ENCODE results near the gene ZMIZ2. TPM values are rescaled to one million over a fixed set of nuclear protein-coding genes. Genes with fewer than 3 reads are reported as not detected.

ZMIZ2 gene
- total and polyA plus RNA-seq, 4 donors, result 4.4 to 11.6 (median 7.7) TPM

GRCh38 chr7:44762726-44763522 lies 14.3 kb downstream of the ZMIZ2 start:
- Histone ChIP-seq H3K27ac (ENCODE audit: low read depth in 1 of 2, low read length in 2 of 2) (no peak overlapping the region), H3K36me3 (ENCODE audit: control insufficient read depth in 4 of 4, insufficient read depth in 3 of 4, low read depth in 1 of 4, low read length in 3 of 4) (peaks cover 12 to 76% (median 20%) of the 10 kb centered on the region in 4 donors), H3K9me3 (ENCODE audit: control insufficient read depth in 4 of 4, low read length in 3 of 4) (no peaks in the 10 kb centered on the region), H3K9ac (ENCODE audit: low read depth in 1 of 2, low read length in 2 of 2) (no peak overlapping the region), H3K4me3 (ENCODE audit: low read depth in 1 of 3, low read length in 3 of 3) (no peak overlapping the region), H3K27me3 (ENCODE audit: control insufficient read depth in 4 of 4, insufficient read depth in 4 of 4, low read length in 3 of 4) (no peaks in the 10 kb centered on the region), H3K4me1 (ENCODE audit: control insufficient read depth in 4 of 4, insufficient read depth in 4 of 4, low read length in 3 of 4) (peaks cover 3 to 34% (median 26%) of the 10 kb centered on the region in 4 donors)
- 97% methylated on average over 20 of the region's 20 CpGs for WGBS
- TF ChIP-seq RAD21 (IDR thresholded peaks at IDR 0.05) (no peak), EGR1 (IDR thresholded peaks at IDR 0.05; ENCODE audit: low read depth in 2 of 2) (no peak), ATF3 (IDR thresholded peaks at IDR 0.05) (no peak), FOXA2 (IDR thresholded peaks at IDR 0.05) (no peak), HNF4A (conservative IDR thresholded peaks at IDR 0.05) (no peak), GABPA (IDR thresholded peaks at IDR 0.05 in 1 of 2, conservative IDR thresholded peaks at IDR 0.05 in 1 of 2) (no peak), YY1 (IDR thresholded peaks at IDR 0.05) (no peak), SP1 (IDR thresholded peaks at IDR 0.05) (no peak), ZBTB33 (IDR thresholded peaks at IDR 0.05) (no peak), FOXA1 (IDR thresholded peaks at IDR 0.05) (no peak), RXRA (IDR thresholded peaks at IDR 0.05) (no peak), JUND (IDR thresholded peaks at IDR 0.05) (no peak), TAF1 (conservative IDR thresholded peaks at IDR 0.05) (no peak), HNF4G (IDR thresholded peaks at IDR 0.05) (no peak)
- TF ChIP-seq, protein P1, sequence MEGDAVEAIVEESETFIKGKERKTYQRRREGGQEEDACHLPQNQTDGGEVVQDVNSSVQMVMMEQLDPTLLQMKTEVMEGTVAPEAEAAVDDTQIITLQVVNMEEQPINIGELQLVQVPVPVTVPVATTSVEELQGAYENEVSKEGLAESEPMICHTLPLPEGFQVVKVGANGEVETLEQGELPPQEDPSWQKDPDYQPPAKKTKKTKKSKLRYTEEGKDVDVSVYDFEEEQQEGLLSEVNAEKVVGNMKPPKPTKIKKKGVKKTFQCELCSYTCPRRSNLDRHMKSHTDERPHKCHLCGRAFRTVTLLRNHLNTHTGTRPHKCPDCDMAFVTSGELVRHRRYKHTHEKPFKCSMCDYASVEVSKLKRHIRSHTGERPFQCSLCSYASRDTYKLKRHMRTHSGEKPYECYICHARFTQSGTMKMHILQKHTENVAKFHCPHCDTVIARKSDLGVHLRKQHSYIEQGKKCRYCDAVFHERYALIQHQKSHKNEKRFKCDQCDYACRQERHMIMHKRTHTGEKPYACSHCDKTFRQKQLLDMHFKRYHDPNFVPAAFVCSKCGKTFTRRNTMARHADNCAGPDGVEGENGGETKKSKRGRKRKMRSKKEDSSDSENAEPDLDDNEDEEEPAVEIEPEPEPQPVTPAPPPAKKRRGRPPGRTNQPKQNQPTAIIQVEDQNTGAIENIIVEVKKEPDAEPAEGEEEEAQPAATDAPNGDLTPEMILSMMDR (IDR thresholded peaks at IDR 0.05; ENCODE audit: low read depth, low read length, missing input control), result no peak
- TF ChIP-seq, protein P2, sequence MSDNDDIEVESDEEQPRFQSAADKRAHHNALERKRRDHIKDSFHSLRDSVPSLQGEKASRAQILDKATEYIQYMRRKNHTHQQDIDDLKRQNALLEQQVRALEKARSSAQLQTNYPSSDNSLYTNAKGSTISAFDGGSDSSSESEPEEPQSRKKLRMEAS (IDR thresholded peaks at IDR 0.05), result no peak
- TF ChIP-seq, protein P3, sequence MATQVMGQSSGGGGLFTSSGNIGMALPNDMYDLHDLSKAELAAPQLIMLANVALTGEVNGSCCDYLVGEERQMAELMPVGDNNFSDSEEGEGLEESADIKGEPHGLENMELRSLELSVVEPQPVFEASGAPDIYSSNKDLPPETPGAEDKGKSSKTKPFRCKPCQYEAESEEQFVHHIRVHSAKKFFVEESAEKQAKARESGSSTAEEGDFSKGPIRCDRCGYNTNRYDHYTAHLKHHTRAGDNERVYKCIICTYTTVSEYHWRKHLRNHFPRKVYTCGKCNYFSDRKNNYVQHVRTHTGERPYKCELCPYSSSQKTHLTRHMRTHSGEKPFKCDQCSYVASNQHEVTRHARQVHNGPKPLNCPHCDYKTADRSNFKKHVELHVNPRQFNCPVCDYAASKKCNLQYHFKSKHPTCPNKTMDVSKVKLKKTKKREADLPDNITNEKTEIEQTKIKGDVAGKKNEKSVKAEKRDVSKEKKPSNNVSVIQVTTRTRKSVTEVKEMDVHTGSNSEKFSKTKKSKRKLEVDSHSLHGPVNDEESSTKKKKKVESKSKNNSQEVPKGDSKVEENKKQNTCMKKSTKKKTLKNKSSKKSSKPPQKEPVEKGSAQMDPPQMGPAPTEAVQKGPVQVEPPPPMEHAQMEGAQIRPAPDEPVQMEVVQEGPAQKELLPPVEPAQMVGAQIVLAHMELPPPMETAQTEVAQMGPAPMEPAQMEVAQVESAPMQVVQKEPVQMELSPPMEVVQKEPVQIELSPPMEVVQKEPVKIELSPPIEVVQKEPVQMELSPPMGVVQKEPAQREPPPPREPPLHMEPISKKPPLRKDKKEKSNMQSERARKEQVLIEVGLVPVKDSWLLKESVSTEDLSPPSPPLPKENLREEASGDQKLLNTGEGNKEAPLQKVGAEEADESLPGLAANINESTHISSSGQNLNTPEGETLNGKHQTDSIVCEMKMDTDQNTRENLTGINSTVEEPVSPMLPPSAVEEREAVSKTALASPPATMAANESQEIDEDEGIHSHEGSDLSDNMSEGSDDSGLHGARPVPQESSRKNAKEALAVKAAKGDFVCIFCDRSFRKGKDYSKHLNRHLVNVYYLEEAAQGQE (IDR thresholded peaks at IDR 0.05), result no peak
- DNase-seq (ENCODE audit: low spot score), result no peak
